Measurements from ENCODE around the gene VSIG8. TPM values are rescaled to one million over a fixed set of nuclear protein-coding genes. Genes with fewer than 3 reads are reported as not detected.
A peak's percentile ranks its signal among the peaks of the same experiment; 100 is the strongest.

Gene VSIG8
- total RNA-seq, 1 donor from 2014 or later: not detected

DNA sequence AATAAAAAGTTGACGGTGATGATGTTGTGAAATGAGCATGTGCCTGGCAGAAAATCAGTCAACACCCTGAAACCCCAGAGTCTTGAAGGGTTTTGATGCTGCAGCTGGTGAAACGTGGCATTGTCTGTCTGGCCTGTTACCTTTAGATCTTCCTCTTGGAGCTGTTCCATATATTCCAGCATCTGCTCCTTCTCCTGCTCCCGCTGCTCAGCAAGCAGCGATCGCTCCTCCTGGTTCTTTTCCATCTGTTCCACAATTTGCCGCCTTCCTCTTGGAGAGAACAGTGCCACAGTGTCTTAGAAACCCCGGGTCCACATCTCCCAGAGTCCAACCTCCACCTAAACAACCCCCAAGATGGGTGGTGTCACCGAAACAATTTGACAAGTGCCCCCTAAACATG is 21.8 kb upstream of the VSIG8 start:
- no peak for DNase-seq (ENCODE audit: low spot score)
- no peak for ATAC-seq

DNA sequence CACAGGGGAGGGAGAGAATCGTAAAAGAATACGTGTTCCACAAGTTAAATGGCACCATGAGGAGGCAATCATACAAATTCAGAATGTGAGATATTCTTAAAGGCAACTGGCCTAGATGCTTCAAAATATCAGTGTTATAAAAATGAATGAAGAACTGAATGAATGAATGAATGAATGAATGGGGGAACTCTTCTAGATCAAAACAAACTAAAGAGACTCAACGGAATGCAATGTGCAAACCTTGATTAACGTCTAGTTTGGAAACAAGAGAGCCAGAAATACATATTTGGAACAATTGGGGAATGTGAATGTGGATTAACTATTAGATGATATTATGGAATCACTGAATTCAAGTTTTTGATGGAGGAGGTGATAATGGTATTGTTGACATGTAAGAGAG is 20.7 kb upstream of the VSIG8 start:
- ATAC-seq (no peak), DNase-seq (ENCODE audit: low spot score) (no peak)

DNA sequence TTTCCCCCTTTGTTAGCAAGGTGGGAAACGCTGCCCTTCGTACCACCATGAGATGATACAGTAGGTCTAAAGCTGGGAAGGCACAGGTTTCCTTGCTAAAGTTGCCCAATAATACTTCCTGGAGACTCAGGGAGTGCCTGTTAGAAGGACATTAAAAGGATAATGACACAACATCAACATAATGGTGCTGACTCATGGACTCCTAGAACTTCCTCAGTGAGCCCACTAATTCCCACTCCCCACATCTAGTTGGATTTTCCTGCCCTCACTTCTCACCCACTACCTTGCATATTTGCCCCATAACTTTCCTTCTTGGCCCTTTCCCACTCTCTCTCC is 20.0 kb upstream of the VSIG8 start:
- no peak for DNase-seq (ENCODE audit: low spot score)
- ATAC-seq: no peak

DNA sequence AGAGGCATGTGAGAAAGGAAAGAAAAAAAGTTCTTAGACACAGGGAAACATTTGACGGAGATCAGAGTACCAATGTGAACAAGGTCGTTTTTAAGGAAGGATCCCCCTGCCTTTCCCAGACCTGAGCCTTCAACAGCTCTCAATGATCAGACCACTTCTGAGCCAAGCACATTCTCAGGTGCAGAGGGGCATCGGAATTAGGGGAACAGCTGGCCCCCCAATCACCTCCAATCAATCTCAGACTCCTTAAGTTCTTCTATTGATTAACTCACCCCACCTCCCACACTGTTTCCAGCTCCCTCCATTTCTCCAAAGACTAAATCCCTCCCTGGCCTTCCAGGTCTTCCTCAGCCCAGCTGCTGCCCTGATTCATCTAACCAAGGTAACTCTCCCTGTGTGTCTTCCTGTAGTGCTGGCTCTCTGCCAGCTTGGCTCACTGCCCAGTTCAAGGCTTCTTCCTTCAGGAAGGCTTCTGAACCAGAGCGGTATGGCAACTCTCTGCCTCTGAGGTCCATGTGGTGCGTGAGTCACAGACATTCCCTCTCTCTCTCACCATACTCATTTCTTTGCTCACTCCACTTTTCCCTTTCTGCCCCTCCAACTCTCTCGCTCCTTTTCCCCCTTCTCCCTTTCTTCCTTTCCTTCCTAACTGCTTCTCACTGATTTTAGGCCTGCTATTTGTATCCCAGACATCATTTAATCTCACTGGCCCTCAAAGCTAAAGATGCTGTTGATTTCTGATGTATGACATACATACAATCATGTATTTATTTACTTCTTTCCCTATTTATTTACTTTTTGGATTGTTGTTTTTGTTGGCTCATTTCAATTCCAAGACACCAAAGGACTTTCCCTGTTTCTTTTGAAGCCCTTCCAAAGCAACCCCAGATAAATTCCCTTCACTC is 19.4 kb upstream of the VSIG8 start:
- peak; percentile 49 for ATAC-seq
- DNase-seq (ENCODE audit: low spot score): peak; percentile 72

DNA sequence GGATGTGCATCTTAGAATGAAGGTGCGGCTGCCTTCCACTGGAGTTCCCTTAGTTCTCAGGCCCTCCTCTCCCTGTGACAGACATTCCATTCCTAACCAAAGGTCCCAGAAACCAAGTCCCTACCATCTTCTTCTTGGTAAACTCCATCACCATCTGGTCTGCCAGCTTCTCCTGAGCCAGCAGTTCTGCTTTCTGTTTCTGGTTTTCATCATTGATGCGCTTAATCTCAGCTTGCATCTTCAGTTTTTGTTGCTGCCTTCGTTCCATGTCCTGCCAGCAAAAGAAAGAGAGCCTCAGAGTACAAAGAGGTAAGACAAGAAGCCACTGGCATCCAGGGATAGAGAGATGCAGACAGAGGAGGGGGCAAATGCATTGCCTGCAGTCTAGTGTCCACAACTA is 18.0 kb upstream of the VSIG8 start:
- ATAC-seq (no peak), DNase-seq (ENCODE audit: low spot score) (no peak)

DNA sequence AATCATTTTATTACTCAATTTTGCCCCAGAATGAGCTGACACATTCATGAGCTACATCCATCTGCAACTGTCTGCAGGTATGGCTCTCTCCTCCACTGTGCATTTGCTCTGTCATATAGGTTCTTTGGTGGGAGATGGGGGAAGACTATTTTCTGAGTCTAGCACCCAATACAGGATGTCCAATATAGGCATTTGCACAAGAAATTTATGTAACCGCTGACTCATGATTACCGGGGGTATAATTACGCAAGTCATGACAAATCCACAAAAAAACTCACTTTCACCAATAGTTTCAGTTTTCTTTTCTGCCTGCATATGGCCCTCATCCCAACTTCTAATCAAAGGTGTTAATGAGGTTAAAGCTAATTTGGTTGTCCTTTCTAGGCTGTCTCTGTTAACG is 17.5 kb upstream of the VSIG8 start:
- DNase-seq (ENCODE audit: low spot score): no peak
- ATAC-seq: peak; percentile 19

DNA sequence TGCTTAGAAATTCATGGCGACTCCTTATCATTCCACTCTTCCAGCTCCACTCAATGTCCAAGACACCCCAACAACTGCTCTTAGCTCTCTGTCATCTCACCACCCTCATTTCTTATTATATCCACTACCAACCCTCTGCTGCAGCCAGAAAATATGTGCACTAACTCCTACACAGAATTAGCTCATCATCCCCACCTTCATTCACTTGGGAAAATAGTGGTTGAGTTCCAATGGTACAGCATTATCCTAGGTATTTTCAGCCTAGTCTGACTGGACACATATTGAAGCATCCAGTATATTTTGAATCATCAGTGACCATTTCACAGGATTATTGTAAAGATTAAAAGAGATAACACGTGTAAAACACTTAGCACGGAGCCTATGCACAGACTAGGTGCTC is 16.7 kb upstream of the VSIG8 start:
- no peak for ATAC-seq
- DNase-seq (ENCODE audit: low spot score): no peak

DNA sequence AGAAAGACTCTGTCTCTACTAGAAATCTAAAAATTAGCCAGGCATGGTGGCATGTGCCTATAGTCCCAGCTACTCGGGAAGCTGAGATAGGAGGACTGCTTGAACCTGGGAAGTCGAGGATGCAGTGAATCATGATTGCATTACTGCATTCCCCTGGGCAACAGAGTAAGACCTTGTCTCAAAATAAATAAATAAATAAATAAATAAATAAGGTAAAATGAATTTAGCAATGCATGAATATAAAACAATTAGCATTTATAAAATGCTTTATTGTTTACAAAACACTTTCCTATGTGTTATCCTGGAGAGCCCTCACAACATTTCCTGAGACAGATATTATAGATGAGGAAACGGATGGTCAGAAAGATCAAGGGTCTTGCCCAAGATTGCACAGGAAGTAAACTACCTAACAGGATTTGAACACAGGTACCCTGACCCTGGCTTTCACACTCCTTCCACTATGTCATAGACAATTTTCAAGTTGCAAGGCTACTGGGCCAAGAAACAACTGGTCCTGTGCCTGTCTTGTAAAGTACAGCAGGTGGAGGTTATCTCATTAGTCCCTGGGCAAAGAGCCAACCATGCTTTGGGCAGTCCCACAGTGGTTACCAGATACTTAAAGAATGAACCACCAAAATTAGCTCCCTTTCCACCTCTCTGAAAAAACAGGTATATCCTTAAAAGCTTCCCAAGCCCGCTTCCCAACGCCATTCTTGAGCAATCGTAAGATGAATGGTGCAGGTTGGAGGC is 15.4 kb upstream of the VSIG8 start:
- ATAC-seq: no peak
- no peak for DNase-seq (ENCODE audit: low spot score)

DNA sequence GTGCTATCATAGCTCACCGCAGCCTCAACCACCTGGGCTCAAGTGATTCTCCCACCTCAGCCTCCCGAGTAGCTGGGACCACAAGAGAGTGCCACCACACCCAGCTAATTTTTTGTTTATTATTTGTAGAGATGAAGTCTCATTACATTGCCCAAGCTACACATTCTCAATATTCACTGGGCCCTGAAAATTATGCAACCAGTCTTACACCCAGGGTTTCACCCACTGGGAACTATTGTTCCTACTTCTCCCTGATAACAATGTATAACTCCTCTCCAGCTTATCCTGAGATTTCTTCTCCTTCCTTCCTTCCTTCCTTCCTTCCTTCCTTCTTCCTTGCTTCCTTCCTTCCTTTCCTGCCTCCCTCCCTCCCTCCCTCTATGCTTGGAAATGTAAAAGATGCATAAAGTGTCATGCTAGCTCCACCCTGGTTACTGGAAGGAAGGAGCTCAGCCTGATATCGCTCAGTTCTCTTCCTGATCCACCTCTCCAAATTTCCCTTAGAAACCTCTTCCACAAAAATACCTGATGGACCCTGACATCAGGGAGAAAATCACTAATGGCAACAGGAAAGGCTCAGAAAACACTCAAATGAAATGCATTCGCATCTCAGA is 11.2 kb upstream of the VSIG8 start:
- ATAC-seq (no peak), DNase-seq (ENCODE audit: low spot score) (no peak)

DNA sequence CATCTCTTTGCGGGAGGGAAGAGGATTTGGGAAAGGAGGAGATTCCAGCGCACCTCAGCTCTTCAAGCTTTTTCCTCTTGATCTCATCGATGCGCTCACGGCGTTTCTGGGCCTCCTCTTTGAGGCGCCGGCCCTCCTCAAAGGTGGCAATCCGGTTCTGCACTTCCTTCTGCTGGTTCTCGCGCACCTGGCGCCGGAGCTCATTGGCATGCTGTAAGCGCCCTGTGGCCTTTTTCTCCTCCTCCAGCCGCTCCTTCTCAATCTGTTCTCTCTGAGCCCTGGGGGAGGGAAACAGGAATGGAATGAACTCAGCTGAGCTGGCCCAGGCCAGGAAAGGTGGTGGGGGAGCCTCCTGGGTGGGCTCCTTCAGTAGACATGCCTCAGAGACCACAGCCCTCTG is 10.4 kb upstream of the VSIG8 start:
- DNase-seq (ENCODE audit: low spot score): no peak
- no peak for ATAC-seq

DNA sequence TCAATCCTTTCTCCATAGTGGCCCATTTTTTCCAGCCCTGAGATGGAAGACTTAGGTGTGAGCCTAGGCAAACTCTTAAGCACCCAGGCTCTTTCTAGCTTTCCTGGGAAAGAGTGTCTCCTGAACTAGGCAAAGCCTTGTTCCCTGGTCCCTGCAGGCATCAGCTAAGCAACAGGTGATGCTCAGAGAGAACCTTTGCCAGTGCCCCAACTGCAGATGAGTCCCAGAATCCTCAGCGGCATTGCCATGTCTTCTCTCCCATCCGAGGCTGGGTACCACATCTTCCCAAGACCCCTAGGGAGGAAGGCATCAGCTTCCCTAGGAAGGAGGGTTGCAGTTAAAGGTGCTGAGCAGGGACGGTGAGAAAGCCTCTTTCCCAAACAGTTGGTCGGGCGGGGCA is 8.2 kb upstream of the VSIG8 start:
- DNase-seq (ENCODE audit: low spot score): no peak
- no peak for ATAC-seq

DNA sequence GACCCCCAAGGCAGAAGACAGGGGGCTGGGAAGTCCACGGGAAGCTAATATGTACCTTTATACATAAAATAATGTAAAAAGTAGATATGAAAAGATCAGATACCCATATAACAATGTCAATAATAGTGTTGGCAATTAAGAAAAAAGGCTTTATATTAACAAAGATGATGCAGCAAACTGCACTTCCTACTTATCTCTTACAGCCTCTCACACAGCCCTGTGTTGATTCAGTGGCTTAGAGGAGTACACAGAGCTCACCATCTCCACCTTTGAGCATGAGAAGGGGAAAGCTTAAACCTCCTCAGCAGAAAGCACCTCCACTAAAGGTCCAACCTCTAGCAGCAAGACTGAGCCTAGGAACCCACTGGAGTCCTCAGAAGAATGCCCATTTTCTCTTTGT is 7.2 kb upstream of the VSIG8 start:
- ATAC-seq (no peak), DNase-seq (ENCODE audit: low spot score) (no peak)

DNA sequence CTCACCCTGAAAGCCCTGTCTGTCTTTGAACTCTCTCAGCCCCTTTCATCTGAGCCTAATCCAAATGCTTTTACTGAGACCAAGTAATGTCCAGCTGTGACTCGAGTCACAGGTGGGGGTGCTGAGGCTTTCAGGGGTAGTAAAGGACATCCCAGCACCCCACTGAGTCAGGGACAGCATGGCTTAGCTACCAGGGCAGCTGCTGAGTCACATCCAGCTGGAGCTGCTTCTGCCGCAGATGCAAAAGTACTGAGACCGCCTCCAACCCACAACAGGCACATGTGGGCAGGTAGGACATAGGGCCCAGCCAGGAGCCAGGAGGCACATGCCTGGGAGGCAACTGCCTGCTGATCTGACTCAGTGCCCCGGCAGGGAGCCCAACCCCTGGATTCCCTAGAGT is 6.7 kb upstream of the VSIG8 start:
- no peak for DNase-seq (ENCODE audit: low spot score)
- ATAC-seq: no peak

DNA sequence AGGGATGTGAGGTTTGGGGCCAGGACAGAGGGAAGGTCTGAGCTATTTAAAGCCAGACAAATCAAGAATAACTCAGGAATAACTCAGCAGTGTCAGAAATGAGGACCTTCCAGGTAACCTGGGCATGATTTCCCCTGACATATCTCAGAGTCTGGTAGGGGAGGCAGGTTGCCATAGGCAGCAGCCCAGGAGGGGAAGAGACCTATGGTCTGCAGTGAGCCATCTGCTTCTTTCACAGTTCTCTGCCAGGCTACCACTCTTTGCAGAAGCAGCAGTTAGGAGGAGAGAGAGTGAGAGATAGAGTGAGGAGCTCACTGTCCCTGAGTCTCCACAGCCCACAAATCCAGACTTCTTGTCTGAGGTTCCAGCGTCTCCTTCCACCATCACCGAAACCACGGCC is 6.3 kb upstream of the VSIG8 start:
- no peak for ATAC-seq

DNA sequence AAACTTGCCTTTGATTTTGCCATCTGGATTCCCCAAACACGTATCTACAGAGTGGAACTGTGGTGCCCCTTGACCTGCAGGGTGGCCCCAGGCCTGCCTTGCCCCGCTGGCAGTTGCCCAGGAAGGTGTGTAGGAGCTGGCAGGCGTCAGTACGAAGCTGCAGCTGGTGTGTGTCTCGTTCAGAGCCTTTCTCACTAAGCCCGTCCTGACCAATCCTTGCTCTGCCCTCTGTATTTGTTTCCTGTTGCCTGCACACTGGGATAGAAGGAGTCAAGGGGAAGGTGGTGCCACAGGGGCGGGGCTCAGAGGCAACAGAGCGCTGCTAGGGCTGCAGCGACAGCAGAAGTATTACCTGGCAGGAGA is 5.2 kb upstream of the VSIG8 start:
- DNase-seq (ENCODE audit: low spot score) (peak; percentile 70), ATAC-seq (peak; percentile 91)

More for the DNA sequence above, 6.3 kb upstream of the VSIG8 start:
- no peak for DNase-seq (ENCODE audit: low spot score)

DNA sequence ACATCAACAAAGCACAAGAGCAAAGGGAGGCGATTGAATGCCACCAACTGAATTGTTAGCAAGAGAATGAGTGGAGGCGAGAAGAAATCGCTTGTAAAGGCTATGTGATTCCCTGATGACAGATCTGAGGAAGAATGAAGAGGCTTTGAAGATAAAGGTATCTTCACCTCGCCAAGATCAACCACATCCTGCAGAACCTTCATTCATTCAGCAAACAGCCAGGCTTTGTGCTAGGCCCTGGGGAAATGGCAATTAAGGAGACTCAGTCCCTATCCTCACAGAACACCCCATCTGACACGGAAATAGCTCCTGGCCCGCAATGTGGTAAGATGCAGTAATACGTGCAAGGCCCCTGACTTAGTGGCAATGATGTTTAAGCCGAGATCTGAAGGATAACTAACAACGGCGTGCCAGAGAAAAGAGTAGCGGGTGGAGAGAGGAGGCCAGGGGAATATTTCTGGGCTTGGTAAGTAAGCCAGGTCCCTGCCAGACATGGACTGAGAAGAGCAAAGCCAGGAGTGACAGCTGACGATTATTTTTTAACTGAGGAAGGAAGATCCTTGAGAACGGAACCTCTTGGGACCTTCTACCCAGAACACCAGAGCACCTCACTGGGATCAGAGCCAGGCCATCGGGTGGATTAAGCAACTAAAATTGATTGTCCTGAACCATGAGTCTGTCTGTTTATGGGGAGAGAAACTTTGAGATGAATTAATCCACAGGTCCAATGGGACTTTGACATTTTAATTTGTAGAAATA is 4.6 kb upstream of the VSIG8 start:
- peak; percentile 77 for ATAC-seq
- DNase-seq (ENCODE audit: low spot score): peak; percentile 70

DNA sequence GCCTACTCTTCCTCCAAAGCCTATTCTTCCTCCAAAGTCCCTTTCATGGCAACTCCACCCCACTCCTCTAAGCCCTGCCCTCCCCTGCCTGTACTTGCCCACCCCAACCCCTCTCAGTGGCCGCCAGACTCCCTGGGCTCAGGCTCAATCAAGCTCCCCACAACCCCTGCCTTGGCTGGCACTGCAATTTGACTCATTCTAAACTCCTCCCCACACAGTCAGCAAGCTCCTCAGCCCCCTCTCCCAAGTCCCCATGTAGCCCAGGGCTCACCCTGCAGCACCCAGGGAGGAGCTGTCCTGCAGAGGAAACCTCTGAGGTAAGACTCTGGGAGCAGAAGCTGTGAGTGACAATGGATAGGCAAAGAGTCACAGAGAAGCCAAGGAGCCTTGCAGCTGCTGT is 3.6 kb upstream of the VSIG8 start:
- DNase-seq (ENCODE audit: low spot score) (no peak), ATAC-seq (no peak)

DNA sequence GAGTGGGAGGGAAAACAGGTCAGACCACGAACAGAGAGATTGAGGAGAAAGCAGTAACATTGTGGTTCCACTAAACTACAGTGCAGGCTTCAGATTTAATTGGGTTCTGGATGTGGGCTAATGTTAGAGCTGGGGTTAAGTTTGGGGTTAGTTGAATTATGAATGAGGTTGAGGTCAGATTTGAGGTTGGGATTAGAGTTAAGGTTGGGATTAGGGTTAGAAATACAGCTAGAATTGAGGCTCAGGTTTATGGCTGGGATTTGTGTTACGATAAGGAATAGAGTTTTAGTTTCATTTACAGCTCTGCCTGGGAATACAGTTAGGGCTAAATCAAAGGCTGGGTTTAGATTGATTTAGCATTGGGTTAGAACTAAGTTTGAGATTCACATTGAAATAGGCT is 1.8 kb upstream of the VSIG8 start:
- ATAC-seq (no peak), DNase-seq (ENCODE audit: low spot score) (no peak)

DNA sequence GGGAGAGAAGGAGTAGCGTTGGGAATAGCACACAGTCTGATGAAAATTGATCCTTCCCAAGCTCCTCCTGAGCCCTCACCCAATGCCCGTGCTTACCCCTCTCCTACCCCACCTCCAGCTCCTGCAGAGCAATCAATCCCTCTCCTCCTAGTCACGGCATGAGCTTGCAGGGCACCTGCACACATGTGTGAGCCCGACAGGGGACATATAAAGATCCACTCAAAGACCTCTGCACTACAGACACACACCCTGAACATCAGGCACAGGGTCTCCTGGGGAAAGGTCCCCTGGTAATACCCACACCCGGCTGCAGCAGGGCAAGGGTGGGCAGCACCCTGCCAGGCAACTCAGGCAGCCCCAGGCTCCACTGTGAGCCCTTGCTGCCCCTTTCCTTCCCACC is 426 bp downstream of the VSIG8 start:
- DNase-seq (ENCODE audit: low spot score) (no peak), ATAC-seq (no peak)

DNA sequence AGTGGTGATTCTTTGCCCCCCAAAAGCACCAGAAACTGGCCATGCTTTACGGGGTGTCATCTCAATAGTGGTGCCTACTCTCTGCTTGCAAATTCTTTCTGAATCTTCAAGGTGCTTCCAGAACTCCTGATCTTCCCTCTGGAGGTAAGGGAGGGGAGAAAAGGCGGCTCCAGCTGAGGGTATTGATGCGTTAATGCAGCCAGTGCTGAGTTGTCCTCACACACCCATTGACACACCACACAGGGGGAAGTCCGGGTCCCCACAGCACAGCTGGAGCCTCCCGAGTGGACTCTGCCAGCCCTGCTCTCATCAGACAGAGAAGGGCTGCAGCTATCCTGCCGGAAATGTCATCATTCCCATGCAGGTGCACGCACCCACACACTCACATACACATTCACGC is 1.2 kb downstream of the VSIG8 start:
- ATAC-seq (no peak), DNase-seq (ENCODE audit: low spot score) (no peak)

DNA sequence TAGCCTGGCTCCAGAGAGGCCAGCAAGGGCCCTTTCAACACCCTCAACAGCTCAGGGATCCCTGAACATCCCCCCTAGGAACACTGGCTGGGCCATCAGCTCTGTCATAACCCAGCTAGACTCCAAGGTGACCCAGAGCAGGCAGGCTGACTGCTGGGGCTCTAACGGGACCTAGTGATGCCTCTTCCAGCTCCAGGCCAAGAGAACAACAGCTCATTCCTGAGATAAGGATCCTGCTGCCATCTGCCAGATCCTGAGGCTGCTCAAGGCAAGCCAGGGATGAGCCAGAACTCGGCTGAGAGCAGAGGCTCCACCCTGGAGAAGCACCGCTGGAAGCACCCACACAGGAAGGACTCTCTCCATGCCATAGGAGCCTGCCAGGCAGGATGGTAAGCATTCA is 2.0 kb downstream of the VSIG8 start:
- no peak for DNase-seq (ENCODE audit: low spot score)
- ATAC-seq: no peak

Data from left lobe of liver (tissue), 2 donors.